Endothelial cell of umbilical vein (primary cell): ENCODE results near the gene DGKI. TPM values are rescaled to one million over a fixed set of nuclear protein-coding genes. Genes with fewer than 3 reads are reported as not detected.

Experiments used
- BruUV-seq: library from RNA; stranded (reverse); fragments of 400-500 nt; replicated peaks from 2 replicates; lab custom pipeline; 2021; lab: Mats Ljungman, UMichigan
- CTCF ChIA-PET: fragments of 300-600, 350-600 bp; sonication (Branson Sonifier 250); formaldehyde crosslinking; loops from one replicate; lab custom pipeline; 2021; ENCODE audit warnings: antibody characterized with exemption, inconsistent platforms; lab: Charles Lee
- POLR2A ChIA-PET: fragments of 300-600, 350-600 bp; sonication (Branson Sonifier 250); formaldehyde crosslinking; loops from one replicate; lab custom pipeline; 2021; ENCODE audit warnings: antibody characterized with exemption, inconsistent platforms; lab: Charles Lee
- DNase-seq: peaks from one replicate; pipeline ENCODE4 v3.0.0-alpha.2; 2011; ENCODE audit warnings: low read depth, low spot score
- FAIRE-seq: peaks from 2 replicates; lab custom pipeline; 2011; peaks lifted over from hg19 to GRCh38; lab: Jason Lieb, UNC
- H2AFZ ChIP-seq: 2 replicates; pipeline ENCODE4 v1.6.0; 2012; ENCODE audit warnings: low read depth, low read length, control low read depth, inconsistent platforms
- H3K27ac ChIP-seq: 2 replicates; pipeline ENCODE4 v1.5.1; 2011; ENCODE audit warnings: low read depth, mild to moderate bottlenecking, control low read depth, low read length, moderate library complexity; ENCODE audit not compliant: insufficient read depth
- H3K27me3 ChIP-seq, 2 experiments: 2 replicates each; pipeline versions ENCODE4 v1.6.0 to v1.6.1; 2011; ENCODE audit warnings: low read length in 2 of 2, mixed read lengths in 1 of 2; ENCODE audit not compliant: control insufficient read depth in 2 of 2, insufficient read depth in 2 of 2
- H3K36me3 ChIP-seq, 2 experiments: 2 replicates in 1 of 2; 3 replicates in 1 of 2; pipeline ENCODE4 v1.5.1; 2011; ENCODE audit warnings: low read length in 2 of 2, mild to moderate bottlenecking in 1 of 2, moderate library complexity in 1 of 2; ENCODE audit not compliant: control insufficient read depth in 2 of 2, insufficient read depth in 2 of 2; ENCODE audit errors: extremely low read depth in 1 of 2
- H3K4me1 ChIP-seq: 3 replicates; pipeline ENCODE4 v1.5.1; 2011; ENCODE audit warnings: mild to moderate bottlenecking, low read length; ENCODE audit not compliant: control insufficient read depth, insufficient read depth; ENCODE audit errors: extremely low read depth
- H3K4me2 ChIP-seq: 2 replicates; pipeline ENCODE4 v1.6.1; 2011; ENCODE audit warnings: low read length, control low read depth, mixed read lengths; ENCODE audit not compliant: insufficient read depth
- H3K4me3 ChIP-seq, 3 experiments: fragments of 200-600 bp in 1 of 3; sonication (generic), shearing (Covaris generic) in 1 of 3; replicated peaks in 1 of 3; 2 replicates each; pipeline ENCODE4 v1.5.1; 2011 to 2016; ENCODE audit warnings: control low read depth in 3 of 3, low read length in 3 of 3, mild to moderate bottlenecking in 2 of 3, inconsistent platforms in 1 of 3, low read depth in 1 of 3, moderate library complexity in 1 of 3; ENCODE audit not compliant: insufficient read depth in 1 of 3
- H3K79me2 ChIP-seq: 2 replicates; pipeline ENCODE4 v1.6.0; 2012; ENCODE audit warnings: low read length, inconsistent platforms; ENCODE audit not compliant: control insufficient read depth, insufficient read depth
- H3K9ac ChIP-seq: replicated peaks from 2 replicates; pipeline ENCODE3; 2011; ENCODE audit warnings: low read length, control low read depth; ENCODE audit not compliant: insufficient read depth; ENCODE audit errors: extremely low read depth
- H3K9me1 ChIP-seq: replicated peaks from 3 replicates; pipeline ENCODE4 v1.6.0; 2011; ENCODE audit warnings: mild to moderate bottlenecking, low read length; ENCODE audit not compliant: control insufficient read depth, insufficient read depth; ENCODE audit errors: extremely low read depth
- H3K9me3 ChIP-seq: replicated peaks from 2 replicates; pipeline ENCODE4 v1.5.1; 2012; ENCODE audit warnings: low read length, inconsistent platforms; ENCODE audit not compliant: control insufficient read depth, insufficient read depth
- H4K20me1 ChIP-seq: replicated peaks from 2 replicates; pipeline ENCODE3; 2011; ENCODE audit warnings: mild to moderate bottlenecking, low read length; ENCODE audit not compliant: control insufficient read depth, insufficient read depth; ENCODE audit errors: extremely low read depth
- CTCF ChIP-seq, 2 donors: IDR thresholded peaks; 1 replicate in 1 of 2; 2 replicates in 1 of 2; pipeline ENCODE4 v1.5.1; 2011; ENCODE audit warnings: low read length in 2 of 2, mild to moderate bottlenecking in 2 of 2, moderate library complexity in 2 of 2, control low read depth in 1 of 2, inconsistent platforms in 1 of 2, low read depth in 1 of 2; ENCODE audit not compliant: insufficient read depth in 1 of 2; ENCODE audit errors: extremely low read depth in 1 of 2
- EZH2 ChIP-seq: IDR thresholded peaks from 2 replicates; pipeline ENCODE4 v1.6.1; 2012; ENCODE audit warnings: borderline replicate concordance, low read depth, mild to moderate bottlenecking, moderate library complexity, low read length, inconsistent platforms; ENCODE audit not compliant: severe bottlenecking
- FOS ChIP-seq: IDR thresholded peaks from 2 replicates; pipeline ENCODE4 v1.6.1; 2011; ENCODE audit warnings: mild to moderate bottlenecking, low read length, moderate library complexity, borderline replicate concordance; ENCODE audit not compliant: insufficient read depth
- GATA2 ChIP-seq: IDR thresholded peaks from 2 replicates; pipeline ENCODE4 v1.7.0; 2011; ENCODE audit warnings: low read depth, mild to moderate bottlenecking, moderate library complexity, mixed read lengths, low read length; ENCODE audit not compliant: insufficient read length, insufficient read depth
- POLR2AphosphoS5 ChIP-seq: IDR thresholded peaks from 2 replicates; pipeline ENCODE4 v1.6.1; 2012; ENCODE audit warnings: low read depth, mild to moderate bottlenecking, control low read depth, low read length, moderate library complexity; ENCODE audit not compliant: insufficient read depth
- dilution Hi-C: fragments of 300-500 bp; cut with MboI; formaldehyde crosslinking; loops from one replicate; pipeline ENCODE4 v1.15.0; 2019; ENCODE audit warnings: low sequenced_read_pairs; ENCODE audit not compliant: extremely low pct_ligation_motif_present
- intact Hi-C: fragments of 100-400 bp; cut with micrococcal nuclease; formaldehyde crosslinking; loops from one replicate; pipeline ENCODE4 v1.10.0; 2022
- polyA plus RNA-seq, 4 experiments: library from polyadenylated mRNA; depleted of rRNA in 3 of 4; stranded (reverse) in 3 of 4; unstranded in 1 of 4; fragments of >200 nt; gene quantifications; 2 replicates each; pipeline versions ENCODE4 v1.2.1 to v1.2.3, GENCODE V29; 2011 to 2012; ENCODE audit warnings: missing spikeins in 1 of 4
- total RNA-seq: library from RNA; stranded (reverse); gene quantifications from 2 replicates; pipeline ENCODE4 v1.2.3, GENCODE V29; 2021
- TF ChIP-seq, protein P1 (sequence below): IDR thresholded peaks from 2 replicates; pipeline ENCODE4 v1.6.1; 2011; ENCODE audit not compliant: insufficient read depth, insufficient read length

Gene DGKI
- total and polyA plus RNA-seq, 2 donors (not counting 3 experiments of a cell fraction or from before 2014, with no cell fraction given): 0.11 to 0.51 TPM

DNA sequence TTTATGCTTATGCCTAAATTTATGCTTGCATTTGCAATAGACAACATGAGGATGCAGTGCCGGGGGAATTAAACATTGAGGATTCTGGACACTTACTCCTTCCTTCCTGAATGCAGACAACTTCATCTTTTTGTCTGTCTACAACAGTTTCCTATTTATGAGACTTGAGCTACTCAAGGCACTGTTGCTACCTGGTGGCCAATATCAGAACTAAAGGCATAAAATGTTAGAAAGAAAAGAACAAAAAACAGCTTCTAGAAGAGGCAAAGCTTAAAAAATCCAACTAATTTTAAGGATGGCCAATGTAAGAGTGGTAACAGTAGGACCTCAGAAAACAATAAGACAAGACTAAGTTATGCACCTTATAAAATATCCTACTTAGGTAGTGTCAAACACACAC is 358.7 kb downstream of the DGKI start:
- Histone ChIP-seq H3K4me2 (no peak overlapping the region), H3K9ac (no peak overlapping the region), H3K4me3 (no peak overlapping the region), H3K27ac (no peak overlapping the region), H4K20me1 (no peaks in the 10 kb centered on the region), H3K9me1 (no peaks in the 10 kb centered on the region), H3K36me3 (no peaks in the 10 kb centered on the region), H3K79me2 (no peaks in the 10 kb centered on the region), H2AFZ (no peak overlapping the region), H3K4me1 (no peaks in the 10 kb centered on the region), H3K27me3 (no peaks in the 10 kb centered on the region), H3K9me3 (no peaks in the 10 kb centered on the region)
- no peak for TF ChIP-seq FOS
- no peak for TF ChIP-seq EZH2
- no peak for TF ChIP-seq POLR2AphosphoS5
- TF ChIP-seq GATA2: no peak
- TF ChIP-seq, protein P1, sequence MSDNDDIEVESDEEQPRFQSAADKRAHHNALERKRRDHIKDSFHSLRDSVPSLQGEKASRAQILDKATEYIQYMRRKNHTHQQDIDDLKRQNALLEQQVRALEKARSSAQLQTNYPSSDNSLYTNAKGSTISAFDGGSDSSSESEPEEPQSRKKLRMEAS: no peak
- TF ChIP-seq CTCF (IDR thresholded peaks at IDR 0.05; ENCODE audit: extremely low read depth in 1 of 2, insufficient read depth in 1 of 2, low read depth in 1 of 2, low read length in 2 of 2): no peak
- no TSS peak for BruUV-seq
- ChIA-PET POLR2A (no interaction called here), CTCF (interaction anchor here (0.9 to 1.1 kb wide), 7 partner anchors 14 to 1373 kb away, joined by 3 to 6 read pairs (median 4); no protein-coding TSS in a partner anchor)
- intact Hi-C loops (no loop called here), dilution Hi-C loops (no loop called here)
- FAIRE-seq (no peak), DNase-seq (no peak)
